Ovary (tissue), 3 donors: ENCODE measurements around the gene KDM4C.

Source experiments
- CTCF ChIP-seq, 3 donors: fragments of 450-650 bp in 2 of 3; fragments of 200-600 bp in 1 of 3; IDR thresholded peaks; one replicate each; pipeline versions ENCODE4 v1.5.1 to v1.8.0; 2016 to 2022; ENCODE audit warnings: antibody characterized with exemption in 3 of 3, mild to moderate bottlenecking in 1 of 3
- EP300 ChIP-seq: sonication (generic); formaldehyde crosslinking; IDR thresholded peaks from one replicate; pipeline ENCODE4 v1.6.1; 2017; ENCODE audit warnings: antibody characterized with exemption
- POLR2A ChIP-seq: fragments of 450-650 bp; IDR thresholded peaks from one replicate; pipeline ENCODE4 v1.6.1; 2017; ENCODE audit warnings: antibody characterized with exemption, mild to moderate bottlenecking, moderate library complexity
- donor health status: DM: no; HTN: no; CAD: no.

- no peak for TF ChIP-seq CTCF (IDR thresholded peaks at IDR 0.05)
- TF ChIP-seq EP300, result no peak
- no peak for TF ChIP-seq POLR2A
Measured at GRCh38 chr9:6714176-6714575, 43.6 kb upstream of the KDM4C start.
